ENCODE results near the gene ITGB2. TPM values are rescaled to one million over a fixed set of nuclear protein-coding genes. Genes with fewer than 3 reads are reported as not detected.

Gene ITGB2
- total and polyA plus RNA-seq, 11 donors, result 6.1 to 253 (median 20.6) TPM

GRCh38 chr21:44872649-44873355, 47.9 kb downstream of the ITGB2 start:
- Histone ChIP-seq H3K4me1 (peaks cover 6 to 81% (median 60%) of the 10 kb centered on the region in 12 donors), H3K27me3 (no peaks in the 10 kb centered on the region), H3K36me3 (no peaks in the 10 kb centered on the region), H3K9me3 (no peaks in the 10 kb centered on the region), H3K27ac (peak overlapping the region; percentile 80 to 99 (median 95)), H3K4me3 (peak overlapping the region; percentile 66 to 98 (median 86))
- DNase-seq (peak in 4 of 5 donors; percentile 48 to 75 (median 63)), ATAC-seq (peak in 1 of 4 donors; percentile 2)
- WGBS, 4 donors, result 0 to 1% (median 0%) methylated on average over 41 to 65 of the region's 65 CpGs
- no peak for TF ChIP-seq POLR2A (IDR thresholded peaks at IDR 0.05)
- TF ChIP-seq, protein P1, sequence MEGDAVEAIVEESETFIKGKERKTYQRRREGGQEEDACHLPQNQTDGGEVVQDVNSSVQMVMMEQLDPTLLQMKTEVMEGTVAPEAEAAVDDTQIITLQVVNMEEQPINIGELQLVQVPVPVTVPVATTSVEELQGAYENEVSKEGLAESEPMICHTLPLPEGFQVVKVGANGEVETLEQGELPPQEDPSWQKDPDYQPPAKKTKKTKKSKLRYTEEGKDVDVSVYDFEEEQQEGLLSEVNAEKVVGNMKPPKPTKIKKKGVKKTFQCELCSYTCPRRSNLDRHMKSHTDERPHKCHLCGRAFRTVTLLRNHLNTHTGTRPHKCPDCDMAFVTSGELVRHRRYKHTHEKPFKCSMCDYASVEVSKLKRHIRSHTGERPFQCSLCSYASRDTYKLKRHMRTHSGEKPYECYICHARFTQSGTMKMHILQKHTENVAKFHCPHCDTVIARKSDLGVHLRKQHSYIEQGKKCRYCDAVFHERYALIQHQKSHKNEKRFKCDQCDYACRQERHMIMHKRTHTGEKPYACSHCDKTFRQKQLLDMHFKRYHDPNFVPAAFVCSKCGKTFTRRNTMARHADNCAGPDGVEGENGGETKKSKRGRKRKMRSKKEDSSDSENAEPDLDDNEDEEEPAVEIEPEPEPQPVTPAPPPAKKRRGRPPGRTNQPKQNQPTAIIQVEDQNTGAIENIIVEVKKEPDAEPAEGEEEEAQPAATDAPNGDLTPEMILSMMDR (IDR thresholded peaks at IDR 0.05), result peak in 1 of 12 donors; percentile 0
- intact Hi-C loops (cut with DNase I), result loop anchor here in 8 of 10 donors (2.0 to 10.0 kb wide), 7 partner anchors 26 to 262 kb away; partner anchors contain the start of genes UBE2G2 (in 6 of the 8) and SUMO3 (in 5 of the 8)

DNA sequence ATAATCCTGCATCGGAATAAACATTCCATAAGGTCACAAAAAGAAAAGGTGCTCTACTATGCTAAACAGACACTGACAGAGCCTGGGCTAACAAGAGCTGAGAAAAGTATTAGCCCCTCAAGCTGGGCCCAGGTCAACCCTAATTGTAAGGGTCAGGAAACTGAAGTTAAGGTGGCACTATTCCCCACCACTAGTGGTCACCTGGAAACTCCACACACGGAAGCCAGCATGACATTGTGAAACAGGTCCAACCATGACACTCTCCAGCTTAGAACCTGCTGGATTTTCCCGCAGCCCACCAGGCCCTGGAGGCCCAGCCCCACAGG, 48.4 kb downstream of the ITGB2 start:
- WGBS, 4 donors, result 2 to 14% (median 10%) methylated on average over 3 of the region's 3 CpGs
- H3K27ac ChIP-seq, result peak overlapping the region; percentile 80 to 99 (median 95)
- TF ChIP-seq, protein P1 (IDR thresholded peaks at IDR 0.05), result peak in 1 of 12 donors; percentile 7
- TF ChIP-seq POLR2A (IDR thresholded peaks at IDR 0.05), result no peak
- ATAC-seq (peak in 1 of 4 donors; percentile 0), DNase-seq (no peak)
- peak overlapping the region; percentile 66 to 98 (median 86) for H3K4me3 ChIP-seq
- H3K36me3 ChIP-seq, result no peaks in the 10 kb centered on the region
- no peaks in the 10 kb centered on the region for H3K27me3 ChIP-seq
- intact Hi-C loops (cut with DNase I), result loop anchor here in 8 of 10 donors (2.0 to 10.0 kb wide), 7 partner anchors 25 to 263 kb away; partner anchors contain the start of genes UBE2G2 (in 6 of the 8) and SUMO3 (in 5 of the 8)
- no peaks in the 10 kb centered on the region for H3K9me3 ChIP-seq
- peaks cover 6 to 81% (median 65%) of the 10 kb centered on the region in 12 donors for H3K4me1 ChIP-seq

- intact Hi-C loops (cut with DNase I), result loop anchor here in 8 of 10 donors (2.0 to 10.0 kb wide), 7 partner anchors 25 to 263 kb away; partner anchors contain the start of genes UBE2G2 (in 6 of the 8) and SUMO3 (in 5 of the 8)
- DNase-seq (peak in 4 of 5 donors; percentile 27 to 70 (median 60)), ATAC-seq (peak; percentile 12 to 32 (median 16))
- Histone ChIP-seq H3K27ac (peak overlapping the region; percentile 80 to 99 (median 95)), H3K4me3 (peak overlapping the region; percentile 66 to 98 (median 86)), H3K4me1 (peaks cover 6 to 81% (median 71%) of the 10 kb centered on the region in 12 donors), H3K36me3 (peaks cover 0 to 4% (median 0%) of the 10 kb centered on the region in 9 donors), H3K27me3 (no peaks in the 10 kb centered on the region), H3K9me3 (no peaks in the 10 kb centered on the region)
- WGBS, 4 donors, result 6 to 17% (median 16%) methylated on average over 14 of the region's 14 CpGs
- TF ChIP-seq, protein P1 (IDR thresholded peaks at IDR 0.05), result no peak
- no peak for TF ChIP-seq POLR2A (IDR thresholded peaks at IDR 0.05)
Measured at GRCh38 chr21:44871576-44872269, 49.0 kb downstream of the ITGB2 start.

All from heart left ventricle (tissue), 16 donors.